ENCODE measurements around the gene NR2C2.

NR2C2 gene

DNA sequence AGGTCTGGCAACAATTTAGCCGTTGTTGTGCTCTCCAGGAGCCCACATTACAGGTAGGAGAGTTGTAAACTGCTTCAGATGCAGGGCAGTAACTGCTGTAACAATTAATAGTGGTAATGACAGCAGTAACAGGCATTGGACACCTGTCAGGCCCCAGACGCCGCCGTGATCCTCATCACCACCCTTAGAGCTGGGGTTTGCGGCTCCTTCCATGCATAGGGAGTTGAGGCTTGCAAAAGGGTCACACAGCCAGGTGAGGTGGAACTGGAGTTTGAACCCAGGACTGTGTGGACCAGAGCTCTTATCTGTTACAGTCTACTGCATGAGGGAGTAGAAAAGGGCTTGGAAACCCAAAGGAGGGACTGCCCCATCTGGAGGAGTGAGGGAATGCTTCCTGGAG is 26.8 kb upstream of the NR2C2 start:
- Histone ChIP-seq H4K20me1 (ENCODE audit: insufficient read depth, low read length) (no peaks in the 10 kb centered on the region), H3K4me1 (ENCODE audit: insufficient read depth, low read length) (peaks cover 13% of the 10 kb centered on the region), H3K27ac (ENCODE audit: low read length) (peak overlapping the region; percentile 25; the same call in 1 of the 2 replicates), H3K27me3 (ENCODE audit: insufficient read depth, low read length, poor library complexity) (no peaks in the 10 kb centered on the region), H3K36me3 (ENCODE audit: insufficient read depth, low read length) (no peaks in the 10 kb centered on the region), H3K9ac (ENCODE audit: low read depth, low read length) (peak overlapping the region; percentile 0; the same call in 1 of the 2 replicates), H2AFZ (ENCODE audit: low read depth, low read length) (peak overlapping the region; percentile 37; the same call in 1 of the 2 replicates), H3K4me3 (ENCODE audit: low read depth in 1 of 2, low read length in 2 of 2) (no peak overlapping the region), H3K4me2 (ENCODE audit: insufficient read depth, low read length) (no peak overlapping the region), H3K79me2 (ENCODE audit: insufficient read depth, low read length) (no peaks in the 10 kb centered on the region), H3K9me3 (ENCODE audit: insufficient read depth, low read length, severe bottlenecking) (no peaks in the 10 kb centered on the region)
- TF ChIP-seq CTCF (IDR thresholded peaks at IDR 0.05; ENCODE audit: borderline replicate concordance, extremely low read depth, low read length, poor library complexity, severe bottlenecking), result no peak
- no peak for TF ChIP-seq EZH2 (IDR thresholded peaks at IDR 0.05; ENCODE audit: borderline replicate concordance, low read depth, low read length, severe bottlenecking)
- DNase-seq, result no peak
- peak; percentile 38 for ATAC-seq (ENCODE audit: insufficient read depth, low read depth)

- peak overlapping the region; percentile 0; the same call in 1 of the 2 replicates for H3K9ac ChIP-seq (ENCODE audit: low read depth, low read length)
- no peaks in the 10 kb centered on the region; the same call in 1 of the 2 replicates for H3K36me3 ChIP-seq (ENCODE audit: insufficient read depth, low read length)
- H2AFZ ChIP-seq (ENCODE audit: low read depth, low read length), result peak overlapping the region; percentile 37
- peak overlapping the region; percentile 25; the same call in 1 of the 2 replicates for H3K27ac ChIP-seq (ENCODE audit: low read length)
- TF ChIP-seq EZH2 (IDR thresholded peaks at IDR 0.05; ENCODE audit: borderline replicate concordance, low read depth, low read length, severe bottlenecking) (no peak), CTCF (IDR thresholded peaks at IDR 0.05; ENCODE audit: borderline replicate concordance, extremely low read depth, low read length, poor library complexity, severe bottlenecking) (peak; percentile 98)
- DNase-seq (peak; percentile 90), ATAC-seq (ENCODE audit: insufficient read depth, low read depth) (peak; percentile 94)
- no peaks in the 10 kb centered on the region for H3K9me3 ChIP-seq (ENCODE audit: insufficient read depth, low read length, severe bottlenecking)
- H4K20me1 ChIP-seq (ENCODE audit: insufficient read depth, low read length), result no peaks in the 10 kb centered on the region
- no peak overlapping the region for H3K4me3 ChIP-seq (ENCODE audit: low read depth in 1 of 2, low read length in 2 of 2)
- no peak overlapping the region for H3K4me2 ChIP-seq (ENCODE audit: insufficient read depth, low read length)
- no peaks in the 10 kb centered on the region for H3K79me2 ChIP-seq (ENCODE audit: insufficient read depth, low read length)
- H3K4me1 ChIP-seq (ENCODE audit: insufficient read depth, low read length), result peaks cover 13% of the 10 kb centered on the region
- no peaks in the 10 kb centered on the region for H3K27me3 ChIP-seq (ENCODE audit: insufficient read depth, low read length, poor library complexity)
These were observed 26.3 kb upstream of the NR2C2 start for GRCh38 chr3:14921034-14921616.

- no peak for ATAC-seq (ENCODE audit: insufficient read depth, low read depth)
- no peak overlapping the region for H3K9ac ChIP-seq (ENCODE audit: low read depth, low read length)
- DNase-seq, result no peak
These were observed 25.3 kb upstream of the NR2C2 start for GRCh38 chr3:14921811-14922705.

More at GRCh38 chr3:14921811-14922705, 25.3 kb upstream of the NR2C2 start:
- Histone ChIP-seq H4K20me1 (ENCODE audit: insufficient read depth, low read length) (no peaks in the 10 kb centered on the region), H2AFZ (ENCODE audit: low read depth, low read length) (no peak overlapping the region), H3K27ac (ENCODE audit: low read length) (no peak overlapping the region), H3K4me3 (ENCODE audit: low read depth in 1 of 2, low read length in 2 of 2) (no peak overlapping the region), H3K4me1 (ENCODE audit: insufficient read depth, low read length) (peaks cover 13% of the 10 kb centered on the region), H3K27me3 (ENCODE audit: insufficient read depth, low read length, poor library complexity) (no peaks in the 10 kb centered on the region), H3K36me3 (ENCODE audit: insufficient read depth, low read length) (no peaks in the 10 kb centered on the region; the same call in 1 of the 2 replicates), H3K79me2 (ENCODE audit: insufficient read depth, low read length) (no peaks in the 10 kb centered on the region), H3K4me2 (ENCODE audit: insufficient read depth, low read length) (no peak overlapping the region), H3K9me3 (ENCODE audit: insufficient read depth, low read length, severe bottlenecking) (no peaks in the 10 kb centered on the region)
- no peak for TF ChIP-seq CTCF (IDR thresholded peaks at IDR 0.05; ENCODE audit: borderline replicate concordance, extremely low read depth, low read length, poor library complexity, severe bottlenecking)
- no peak for TF ChIP-seq EZH2 (IDR thresholded peaks at IDR 0.05; ENCODE audit: borderline replicate concordance, low read depth, low read length, severe bottlenecking)
